ENCODE measurements around the gene ELK4.
"Not testable (repeated sequence)": the region's sequence is repeated elsewhere in the genome, so short reads cannot be mapped to it uniquely, and the experiment has no call there.

The ELK4 gene

DNA sequence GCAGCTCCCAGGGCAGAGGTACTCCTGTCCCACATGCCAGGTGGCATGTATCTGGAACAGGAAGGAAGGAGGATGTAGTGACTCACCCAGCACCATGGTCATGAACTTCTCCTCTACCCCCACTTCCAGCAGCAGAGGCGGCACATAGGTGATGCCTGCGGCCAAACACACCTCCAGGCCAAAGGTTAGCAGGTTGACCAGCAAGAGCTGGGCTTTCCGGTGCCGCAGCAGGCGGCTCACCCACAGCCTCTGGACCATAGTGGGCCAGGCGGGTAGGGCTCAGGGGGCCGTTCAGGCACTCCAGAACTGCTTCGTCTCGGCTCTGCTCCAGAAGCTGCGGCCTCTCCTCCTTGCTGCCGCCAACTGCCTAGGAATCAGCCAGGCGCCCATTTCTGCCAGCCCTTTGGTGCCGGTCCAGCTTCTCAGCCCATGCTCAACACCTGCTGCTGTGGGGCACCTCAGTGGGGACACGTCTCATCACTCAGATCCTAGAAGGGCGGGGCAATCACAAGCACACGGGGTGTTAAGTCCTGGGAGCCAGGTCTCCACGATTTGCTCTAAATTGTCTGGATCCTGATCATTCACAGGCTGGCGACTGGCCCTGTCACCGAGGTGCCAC is 32.7 kb upstream of the ELK4 start:
- DNase-seq (ENCODE audit: low read depth), result peak; percentile 42

DNA sequence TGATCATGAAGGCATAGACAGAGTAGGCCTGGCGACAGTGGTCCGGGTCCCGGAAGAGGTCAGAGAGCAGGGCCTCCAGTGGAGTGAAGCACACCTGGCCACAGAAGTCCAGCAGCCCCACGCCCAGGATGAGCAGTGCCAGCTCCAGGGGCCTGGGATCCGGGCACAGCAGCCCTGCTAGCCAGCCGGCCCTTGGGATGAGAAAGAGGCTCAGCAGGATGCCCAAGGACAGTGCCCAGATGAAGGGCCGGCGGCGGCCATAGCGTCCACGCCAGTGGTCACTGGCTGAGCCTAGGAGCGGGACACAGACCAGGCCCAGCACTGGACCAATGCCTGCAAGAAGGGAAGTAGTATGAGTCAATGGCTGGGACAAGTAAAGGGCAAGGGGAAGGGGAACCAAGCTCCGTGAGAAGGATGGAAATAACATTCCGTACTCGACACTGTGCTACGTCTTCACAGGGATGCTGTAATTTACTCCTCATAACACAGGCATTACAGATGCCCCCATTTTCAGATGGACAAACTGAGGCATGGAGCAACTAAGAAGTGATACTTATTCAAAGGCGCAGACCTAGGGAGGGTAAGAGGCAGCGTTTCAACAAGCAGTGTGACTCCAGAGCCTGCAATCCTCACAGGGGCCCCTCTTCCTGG is 31.6 kb upstream of the ELK4 start:
- no peak for DNase-seq (ENCODE audit: low read depth)

DNA sequence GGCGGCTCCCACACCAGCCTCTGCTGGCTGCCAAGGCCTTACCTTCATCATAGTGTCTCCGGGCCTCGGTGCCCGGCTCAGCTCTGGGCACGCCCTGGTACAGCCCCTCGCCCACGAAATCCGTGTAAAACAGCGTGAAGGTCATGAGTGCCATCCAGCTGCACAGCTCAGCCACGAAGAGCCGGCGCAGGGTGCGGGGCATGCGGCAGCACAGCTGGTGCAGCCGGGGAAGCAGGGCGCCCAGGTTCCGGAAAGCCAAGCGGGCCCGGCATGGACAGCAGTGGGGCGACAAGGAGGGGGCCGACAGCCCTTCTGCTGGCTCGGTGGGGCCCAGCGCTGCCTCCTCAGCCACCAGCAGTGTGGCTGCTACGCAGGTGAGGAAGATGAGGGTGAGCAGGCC is 31.0 kb upstream of the ELK4 start:
- no peak for DNase-seq (ENCODE audit: low read depth)

DNA sequence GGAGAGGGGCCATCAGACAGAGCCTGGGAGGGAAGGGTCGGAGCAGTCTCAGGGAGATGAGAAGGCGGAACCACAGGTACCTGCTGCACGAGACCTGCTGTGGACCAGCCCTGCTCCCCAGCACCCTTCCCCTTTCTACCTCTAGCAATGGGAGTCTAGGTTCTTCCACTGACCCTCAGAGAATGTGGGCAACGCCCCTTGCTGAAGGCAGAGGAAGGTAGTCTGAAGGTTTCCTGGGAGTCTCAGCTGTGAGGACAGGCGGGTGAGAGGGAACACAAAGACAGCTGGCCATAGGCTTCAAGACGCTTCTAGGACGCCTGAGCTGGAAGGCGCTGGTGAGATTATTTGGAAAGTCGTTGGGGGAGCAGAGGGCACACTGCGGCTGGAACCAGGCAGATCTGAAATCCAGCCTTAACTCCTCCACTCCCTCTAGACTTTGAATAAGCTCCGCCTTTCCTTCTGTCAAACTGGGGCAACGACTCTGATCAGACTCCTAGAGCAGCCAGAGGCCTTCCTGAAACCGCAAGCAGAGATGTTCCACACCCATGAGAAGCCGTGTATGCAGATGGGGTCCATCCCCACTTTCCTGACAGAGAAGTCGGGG is 30.4 kb upstream of the ELK4 start:
- no peak for DNase-seq (ENCODE audit: low read depth)

DNA sequence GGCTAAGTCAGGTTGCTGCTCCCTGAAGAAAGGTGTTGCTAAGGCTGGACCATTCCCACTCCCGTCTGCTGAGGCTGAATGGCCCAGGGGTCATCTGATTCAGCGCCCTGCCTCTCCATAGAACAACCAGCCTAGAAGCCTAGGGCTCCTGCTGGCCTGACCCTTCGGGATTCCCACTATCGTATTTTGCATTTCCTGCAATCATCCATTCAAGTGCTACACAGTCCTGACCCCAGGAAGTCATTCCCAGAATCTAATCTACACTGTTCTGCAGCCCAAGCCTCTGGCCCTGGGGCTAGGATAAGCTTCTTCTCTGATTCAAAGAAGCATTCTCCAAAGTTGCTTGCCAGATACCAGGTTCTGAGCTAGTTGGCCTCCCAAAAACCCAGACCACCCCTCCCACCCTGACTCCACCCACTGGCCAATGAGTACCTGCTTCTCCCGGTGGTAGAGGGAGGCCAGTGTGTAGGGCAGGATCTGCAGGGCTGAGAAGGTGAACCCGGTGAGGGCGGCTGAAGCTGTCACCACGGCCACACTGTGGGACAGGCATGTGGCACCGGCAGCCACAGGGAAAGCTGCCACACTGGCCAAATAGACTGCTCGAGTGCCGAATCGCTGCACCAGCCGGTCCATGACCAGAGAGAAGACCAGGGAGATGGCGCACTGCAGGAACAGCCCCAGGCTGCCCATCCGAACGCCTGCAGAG is 29.8 kb upstream of the ELK4 start:
- DNase-seq (ENCODE audit: low read depth), result no peak

DNA sequence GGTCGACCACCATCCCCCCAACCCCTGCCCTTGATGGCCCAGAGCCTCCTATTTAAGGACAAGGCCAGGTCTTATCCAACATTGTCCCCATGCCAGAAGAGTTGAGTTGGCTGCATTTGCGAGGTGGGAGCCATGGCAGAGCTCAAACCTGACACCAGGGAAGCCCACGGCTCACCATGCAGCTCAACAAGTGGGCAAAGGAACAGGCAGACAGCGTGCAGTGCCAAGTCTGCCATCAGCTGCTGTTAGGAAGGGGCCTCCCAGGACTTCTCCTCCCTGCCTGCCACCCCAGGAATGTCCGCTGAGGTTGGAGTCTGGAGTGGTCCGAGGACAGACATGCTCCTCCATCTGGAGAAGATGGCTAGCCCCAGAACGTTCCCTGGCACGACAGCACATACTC is 28.6 kb upstream of the ELK4 start:
- no peak for DNase-seq (ENCODE audit: low read depth)

DNA sequence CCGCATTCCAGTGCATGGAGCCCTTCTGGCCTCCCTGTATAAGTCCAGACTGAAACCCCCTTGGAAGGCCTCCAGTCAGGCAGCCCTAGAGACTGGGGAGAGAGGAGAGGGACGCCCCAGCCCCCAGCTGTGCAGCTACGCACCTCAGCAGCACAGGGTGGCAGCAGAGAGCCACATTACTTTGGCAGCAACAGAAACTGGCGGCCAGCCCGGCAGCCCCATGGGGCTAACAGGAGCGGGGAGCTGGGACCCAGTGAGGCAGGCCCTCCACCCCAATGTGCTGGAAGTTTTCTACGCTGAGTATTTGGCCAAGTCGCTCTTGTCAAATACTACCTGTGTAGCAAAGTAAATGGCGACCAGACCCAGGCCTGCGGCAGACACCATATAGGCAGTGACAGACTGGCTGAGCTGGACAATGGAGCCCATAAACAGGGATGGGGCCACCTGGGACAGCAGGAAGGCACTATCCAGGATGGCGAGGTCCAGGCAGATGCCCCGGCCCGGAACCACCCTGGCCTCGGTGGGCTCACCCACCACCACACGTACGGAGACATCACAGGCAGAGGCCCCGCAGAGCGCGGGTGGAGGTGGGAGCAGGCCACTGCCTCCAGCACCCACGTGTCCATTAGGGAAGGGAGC is 27.3 kb upstream of the ELK4 start:
- DNase-seq (ENCODE audit: low read depth), result peak; percentile 75

DNA sequence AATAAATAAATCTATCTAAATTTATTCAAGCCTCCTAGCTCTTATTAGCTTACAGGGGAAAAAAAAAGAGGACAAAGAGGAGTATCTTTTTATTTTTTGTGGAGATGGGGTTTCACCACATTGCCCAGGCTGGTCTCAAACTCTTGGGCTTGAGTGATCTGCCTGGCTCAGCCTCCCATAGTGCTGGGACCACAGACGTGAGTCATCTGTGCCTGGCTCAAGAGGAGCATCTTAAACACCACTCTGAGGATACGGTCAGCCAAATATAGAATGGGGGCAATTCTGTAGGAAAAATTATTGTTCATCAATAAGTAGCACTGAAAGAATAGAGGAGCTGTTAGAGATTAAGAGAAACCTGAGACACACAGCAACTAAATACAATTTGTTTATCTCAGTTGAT is 24.4 kb upstream of the ELK4 start:
- DNase-seq (ENCODE audit: low read depth), result peak; percentile 64

DNA sequence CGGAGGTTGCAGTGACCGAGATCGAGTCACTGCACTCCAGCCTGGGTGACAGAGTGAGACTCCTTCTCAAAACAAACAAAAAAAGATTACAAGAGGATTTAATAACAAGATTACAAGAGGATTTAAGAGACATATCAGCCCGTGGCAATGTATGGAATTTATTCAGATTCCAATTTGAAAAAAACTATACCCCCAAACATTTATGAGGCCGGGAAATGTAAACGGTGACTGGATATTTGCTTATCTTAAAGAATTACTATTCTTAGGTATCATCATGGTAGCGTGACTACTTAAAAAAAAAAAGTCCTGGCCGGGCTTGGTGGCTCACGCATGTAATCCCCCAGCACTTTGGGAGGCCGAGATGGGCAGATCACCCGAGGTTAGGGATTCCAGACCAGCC is 21.2 kb upstream of the ELK4 start:
- peak; percentile 16 for DNase-seq (ENCODE audit: low read depth)

DNA sequence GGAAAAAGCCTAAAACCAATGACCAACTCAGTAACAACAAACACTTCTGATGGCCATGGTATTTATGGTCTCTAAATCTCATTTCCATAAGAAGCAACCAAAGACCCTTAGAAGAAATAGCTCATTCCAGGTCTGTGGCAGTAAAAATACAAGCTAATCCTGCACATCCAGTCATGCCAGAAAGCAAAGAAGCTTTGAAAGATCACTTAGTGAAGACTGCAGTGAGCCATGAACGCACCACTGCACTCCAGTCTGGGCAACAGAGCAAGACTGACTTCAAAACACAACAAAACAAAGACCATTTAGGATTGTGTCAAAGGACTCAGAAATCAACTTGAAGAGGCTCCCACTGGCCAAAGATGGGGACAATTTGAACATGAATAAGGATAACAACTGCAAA is 18.4 kb upstream of the ELK4 start:
- no peak for DNase-seq (ENCODE audit: low read depth)

DNA sequence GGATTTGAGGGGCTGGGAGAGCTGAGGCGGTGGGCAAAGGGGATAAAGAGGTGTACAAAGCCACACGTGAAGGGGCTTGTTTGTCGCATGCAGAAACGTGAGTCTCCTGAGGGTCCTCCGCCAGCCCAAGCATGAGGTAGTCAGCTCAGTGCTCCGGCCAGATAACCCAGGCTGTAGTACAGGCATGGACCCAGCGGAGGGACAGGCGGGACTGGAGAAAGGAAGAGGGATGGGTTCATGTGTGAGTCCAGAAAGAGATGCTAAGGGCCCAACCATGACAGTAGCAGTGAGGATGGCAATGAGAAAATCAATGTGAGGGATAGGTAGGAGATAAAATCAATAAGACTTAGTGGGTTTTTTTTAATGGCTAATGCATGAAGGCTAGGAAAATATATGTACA is 13.7 kb upstream of the ELK4 start:
- DNase-seq (ENCODE audit: low read depth), result no peak

DNA sequence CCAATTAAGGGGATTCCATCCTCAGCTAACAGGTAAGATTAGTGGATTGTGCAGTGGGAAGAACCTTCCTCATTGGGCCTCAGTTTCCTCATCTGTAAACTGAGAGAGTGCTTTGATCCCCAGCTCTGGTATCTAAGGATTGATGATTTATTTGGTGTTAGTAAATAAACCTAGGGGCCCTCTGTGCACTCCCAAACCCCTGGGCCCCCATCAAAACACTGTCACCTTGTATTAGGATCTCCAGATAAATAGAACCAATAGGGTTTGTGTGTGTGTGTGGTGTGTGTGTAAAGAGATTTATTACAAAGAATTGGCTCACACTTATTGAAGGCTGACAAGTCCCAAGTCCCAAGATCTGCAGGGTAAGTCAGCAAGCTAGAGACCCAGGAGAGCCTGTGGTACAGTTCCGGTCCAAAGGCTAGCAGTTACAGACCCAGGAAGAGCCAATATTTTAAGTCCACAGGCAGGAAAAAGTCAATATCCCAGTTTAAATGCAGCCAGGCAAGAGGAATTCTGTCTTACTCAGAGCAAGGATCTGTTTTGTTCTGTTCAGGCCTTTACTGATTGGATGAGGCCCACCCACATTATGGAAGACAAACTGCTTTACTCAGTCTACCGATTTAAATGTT is 11.0 kb upstream of the ELK4 start:
- DNase-seq (ENCODE audit: low read depth), result no peak

DNA sequence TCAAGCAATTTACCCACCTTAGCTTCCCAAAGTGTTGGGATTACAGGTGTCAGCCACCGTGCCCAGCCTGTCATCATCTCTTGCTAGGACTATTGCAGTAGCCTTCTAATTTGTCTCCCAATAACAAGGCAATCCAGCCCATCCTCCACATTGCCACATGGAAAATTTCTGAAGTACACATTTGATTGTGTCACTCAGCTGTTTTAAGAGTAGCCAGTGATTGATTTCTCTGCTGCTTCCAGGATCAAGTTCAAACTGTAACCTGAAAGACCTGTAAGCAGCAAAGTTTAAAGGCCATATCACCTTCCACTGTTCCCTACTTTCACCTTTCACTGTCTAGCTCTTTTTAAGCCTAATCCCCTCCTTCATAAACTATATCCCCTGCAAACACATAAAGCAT is 7.8 kb upstream of the ELK4 start:
- no peak for DNase-seq (ENCODE audit: low read depth)

DNA sequence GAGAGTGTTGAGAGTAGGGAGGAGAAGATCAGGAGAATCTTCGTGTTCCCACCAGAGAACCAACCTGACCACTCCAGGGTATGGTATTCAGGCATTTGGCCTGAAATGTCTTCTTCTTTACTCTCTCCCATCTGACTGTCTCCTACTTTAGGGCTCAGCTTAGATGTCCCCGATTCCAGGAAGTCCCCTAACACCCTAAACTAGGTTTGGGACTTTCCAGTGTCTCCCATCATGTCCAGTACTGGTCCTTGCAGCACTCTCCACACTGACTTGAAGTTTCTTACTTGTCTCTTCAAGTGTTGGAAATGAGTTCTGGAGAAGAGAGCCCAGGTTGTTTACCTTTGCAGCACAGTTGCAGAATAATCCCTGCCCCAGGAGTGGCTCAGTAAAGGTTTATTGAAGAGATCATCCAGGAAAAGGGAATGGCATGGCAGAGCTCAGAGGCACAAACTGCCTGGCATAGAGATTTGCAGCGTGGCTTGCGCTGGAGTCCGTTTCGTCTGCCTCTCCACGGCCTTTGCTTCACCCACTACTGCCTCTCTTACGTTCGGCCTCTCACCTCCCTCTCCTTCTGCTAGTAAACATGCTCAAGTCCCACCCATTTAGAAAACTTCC is 6.2 kb upstream of the ELK4 start:
- no peak for DNase-seq (ENCODE audit: low read depth)

DNA sequence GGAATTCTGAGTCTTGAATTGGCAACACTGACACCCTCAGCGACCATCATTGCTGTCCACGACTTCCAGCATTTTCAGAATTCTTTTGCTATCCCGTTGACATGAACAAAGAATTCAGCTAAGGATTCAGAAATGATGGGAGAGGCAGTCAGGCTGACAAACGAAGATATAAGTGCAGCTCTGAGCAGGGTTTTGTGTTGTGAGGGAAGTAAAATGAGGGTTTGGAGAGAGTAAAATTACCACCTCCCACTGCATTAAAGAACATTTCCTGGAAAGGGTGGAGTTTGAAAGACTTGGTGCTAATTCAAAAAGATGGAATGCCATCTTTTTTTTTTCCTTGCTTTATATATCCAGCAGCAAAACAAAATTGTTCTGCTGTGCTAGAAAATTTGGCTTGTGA is 4.9 kb upstream of the ELK4 start:
- DNase-seq (ENCODE audit: low read depth), result no peak

DNA sequence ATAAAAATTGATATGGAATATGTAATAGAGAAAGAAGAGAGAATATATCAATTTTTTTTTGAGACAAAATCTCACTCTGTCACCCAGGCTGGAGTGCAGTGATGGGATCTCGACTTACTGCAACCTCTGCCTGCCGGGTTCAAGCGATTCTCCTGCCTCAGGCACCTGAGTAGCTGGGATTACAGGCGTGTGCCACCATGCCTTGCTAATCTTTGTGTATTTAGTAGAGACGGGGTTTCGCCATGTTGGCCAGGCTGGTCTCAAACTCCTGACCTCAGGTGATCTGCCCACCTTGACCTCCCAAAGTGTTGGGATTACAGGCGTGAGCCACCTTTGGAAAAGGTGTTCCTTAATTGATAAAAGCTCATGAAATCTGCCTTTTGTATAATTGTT is 4.3 kb upstream of the ELK4 start:
- DNase-seq (ENCODE audit: low read depth), result not testable (repeated sequence)

DNA sequence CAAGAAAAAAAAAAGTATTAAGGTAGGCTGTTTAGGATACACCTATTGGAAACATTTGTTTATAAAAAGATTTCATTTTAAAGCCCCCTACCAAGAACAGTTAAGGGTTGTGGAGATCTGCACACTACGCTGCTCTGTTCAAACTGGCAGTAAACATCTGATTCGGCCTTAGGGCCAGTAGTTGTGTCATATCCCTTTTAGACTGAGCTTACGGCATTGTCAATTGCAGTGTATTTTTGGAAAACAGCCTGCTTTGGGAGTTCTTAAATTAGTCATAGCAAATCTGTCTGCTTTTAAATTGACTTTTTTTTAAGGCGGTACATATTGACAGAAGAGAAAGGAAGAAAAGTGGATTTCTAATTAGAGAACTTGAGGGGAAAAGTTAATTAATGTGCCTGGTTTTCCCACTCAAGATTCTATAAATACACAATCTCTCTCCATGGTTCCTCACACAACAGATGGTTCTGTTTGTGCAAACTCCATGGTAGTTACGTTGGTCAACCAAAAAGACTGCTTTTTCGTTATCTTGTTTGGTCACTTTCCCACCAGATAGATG is 1.7 kb upstream of the ELK4 start:
- peak; percentile 65 for DNase-seq (ENCODE audit: low read depth)

DNA sequence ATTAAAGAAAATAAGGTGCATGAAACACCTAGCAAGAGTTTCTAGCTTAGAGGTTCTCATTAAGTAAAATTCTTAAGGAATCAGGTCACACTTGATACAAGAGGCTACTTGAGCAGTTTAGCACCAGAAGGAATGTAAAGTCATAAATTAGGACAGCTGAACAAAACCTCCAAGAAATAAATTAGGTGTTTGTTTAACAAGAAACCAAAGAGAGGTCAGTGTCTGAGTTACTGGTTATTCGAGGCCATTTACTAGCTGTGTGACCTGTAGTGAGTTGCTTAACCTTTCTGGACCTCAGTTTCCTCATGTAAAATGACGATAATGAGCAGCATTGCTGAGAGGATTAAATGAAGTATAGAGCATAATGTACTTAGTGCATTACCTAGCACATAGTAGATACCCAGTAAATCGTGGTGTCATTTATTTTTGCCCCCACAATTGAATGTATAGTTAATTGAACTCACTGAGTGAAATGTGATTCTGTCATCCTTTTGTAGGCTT is 908 bp upstream of the ELK4 start:
- DNase-seq (ENCODE audit: low read depth), result no peak

DNA sequence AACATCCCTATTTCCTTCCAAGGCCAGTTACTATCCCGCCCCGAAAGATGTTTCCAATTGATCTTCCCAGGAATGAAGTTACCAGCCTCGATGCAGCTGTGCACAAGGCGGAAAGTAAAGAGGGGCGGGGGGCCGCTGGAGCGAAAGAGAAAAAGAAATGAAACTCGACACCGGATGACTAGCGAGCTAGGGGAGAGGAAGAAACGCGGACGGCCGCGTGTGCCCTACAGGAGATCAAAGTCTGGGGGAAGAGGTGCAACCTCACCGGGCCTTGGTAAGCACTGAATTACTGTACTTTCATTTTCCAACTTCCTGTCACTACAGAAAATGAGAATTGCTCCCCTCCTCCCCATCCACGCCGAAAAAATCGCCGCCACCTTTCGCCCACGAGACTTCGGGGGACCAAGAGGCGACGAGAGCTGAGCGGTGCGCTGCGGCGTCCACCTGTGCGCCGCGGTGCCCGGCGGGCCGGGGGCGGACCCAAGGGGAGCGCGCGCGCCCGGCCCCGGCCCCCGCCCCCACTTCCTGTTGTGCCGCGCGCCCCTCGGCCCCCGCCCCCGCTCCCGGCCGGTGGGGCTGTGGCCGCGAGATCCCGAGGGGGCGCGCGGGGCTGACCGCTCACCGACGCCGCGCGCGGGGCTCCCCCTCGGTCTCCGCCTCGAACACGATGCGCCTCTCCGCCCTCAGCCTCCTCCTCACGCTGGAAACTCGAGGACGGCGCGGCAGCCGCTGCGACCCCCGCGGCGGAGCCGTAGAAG is 622 bp downstream of the ELK4 start:
- peak; percentile 80 for DNase-seq (ENCODE audit: low read depth)

DNA sequence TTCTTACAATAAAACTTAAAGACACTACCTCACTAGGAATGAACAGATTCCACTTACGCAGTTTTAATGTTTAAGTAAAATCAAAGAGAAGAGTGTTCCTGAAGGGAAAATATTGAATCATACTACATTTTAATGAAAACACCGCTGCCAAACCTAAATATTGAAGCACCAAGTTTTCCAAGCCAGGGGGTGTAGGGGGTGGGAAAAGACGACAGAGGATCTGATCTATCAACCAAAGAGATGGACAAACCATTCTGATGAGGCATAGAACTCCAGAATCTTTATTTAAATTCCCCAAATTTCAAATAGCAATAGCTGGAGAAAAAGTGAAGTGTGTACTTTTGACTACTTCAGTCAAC is 1.2 kb downstream of the ELK4 start:
- DNase-seq (ENCODE audit: low read depth), result peak; percentile 14

DNA sequence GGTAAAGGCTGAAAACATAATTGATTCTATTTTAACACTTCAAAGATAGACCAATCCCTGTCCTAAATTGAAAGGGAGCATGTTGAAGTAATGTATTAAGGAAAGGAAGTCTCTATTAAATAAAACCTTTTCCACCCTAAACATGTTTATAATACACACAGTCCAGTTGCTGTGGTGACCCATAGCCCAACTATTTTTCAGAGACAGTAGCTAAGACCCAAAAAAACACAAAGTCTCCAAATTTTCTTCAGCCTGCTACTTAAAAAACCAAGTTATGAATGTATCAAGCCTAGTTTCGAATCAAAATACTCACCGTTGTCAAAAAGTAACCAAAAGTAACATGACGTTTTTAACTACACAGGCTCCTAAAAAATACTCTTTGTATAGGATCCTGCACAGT is 1.6 kb downstream of the ELK4 start:
- DNase-seq (ENCODE audit: low read depth), result peak; percentile 36

Measured in ELR (cell line).